Renal cortex interstitium (tissue), 11 donors: ENCODE data around the gene MT1B. TPM values are rescaled to one million over a fixed set of nuclear protein-coding genes. Genes with fewer than 3 reads are reported as not detected.
"Not testable (repeated sequence)": the region's sequence is repeated elsewhere in the genome, so short reads cannot be mapped to it uniquely, and the experiment has no call there.

Experiments used
- DNase-seq, 11 donors: peaks; one replicate each; pipeline ENCODE4 v3.0.0-alpha.2; 2013; ENCODE audit warnings: low read depth in 9 of 11, low spot score in 4 of 11; ENCODE audit errors: extremely low read depth in 1 of 11
- polyA plus RNA-seq, 3 donors: library from polyadenylated mRNA; unstranded; fragments of 120-200 nt; gene quantifications; one replicate each; pipeline ENCODE4 v1.2.1, GENCODE V29; 2013; ENCODE audit not compliant: insufficient read length in 3 of 3

MT1B gene
- polyA plus RNA-seq, 3 donors = not detected

- peak in 3 of 11 donors; percentile 51 to 62 (median 54) for DNase-seq
These were observed 34.2 kb upstream of the MT1B start for GRCh38 chr16:56617212-56618085.

- DNase-seq = no peak
These were observed 33.5 kb upstream of the MT1B start for GRCh38 chr16:56618138-56618537.

- DNase-seq = no peak
These were observed 31.3 kb upstream of the MT1B start for GRCh38 chr16:56620339-56620897.

- DNase-seq = not testable (repeated sequence)
These were observed 29.8 kb upstream of the MT1B start for GRCh38 chr16:56621665-56622445.

GRCh38 chr16:56623184-56623583 is 28.5 kb upstream of the MT1B start:
- not testable (repeated sequence) for DNase-seq

GRCh38 chr16:56623637-56624036 is 28.0 kb upstream of the MT1B start:
- DNase-seq = no peak

GRCh38 chr16:56625140-56625942 is 26.3 kb upstream of the MT1B start, which contains the start of gene MT1E:
Gene MT1E (plus strand): TSS chr16:56625781. CDS start chr16:56625852, 71 bp downstream.
- no peak for DNase-seq

- no peak for DNase-seq
These were observed 25.6 kb upstream of the MT1B start for GRCh38 chr16:56625943-56626654.

- DNase-seq = no peak
These were observed 25.0 kb upstream of the MT1B start for GRCh38 chr16:56626685-56627084.

- DNase-seq = no peak
These were observed 23.0 kb upstream of the MT1B start for GRCh38 chr16:56628486-56629350.

GRCh38 chr16:56629531-56629930 is 22.2 kb upstream of the MT1B start:
- no peak for DNase-seq

GRCh38 chr16:56630134-56630533 is 21.6 kb upstream of the MT1B start:
- no peak for DNase-seq

- DNase-seq = no peak
These were observed 20.5 kb upstream of the MT1B start for GRCh38 chr16:56631197-56631596.

- DNase-seq = no peak
These were observed 19.9 kb upstream of the MT1B start for GRCh38 chr16:56631832-56632155.

- DNase-seq = no peak
These were observed 19.4 kb upstream of the MT1B start, which contains the start of gene MT1M for GRCh38 chr16:56632156-56632847. Gene MT1M (plus strand): TSS chr16:56632659. CDS start chr16:56632732, 73 bp downstream.

- DNase-seq = no peak
These were observed 18.8 kb upstream of the MT1B start for GRCh38 chr16:56632848-56633365.

GRCh38 chr16:56633535-56633934 is 18.2 kb upstream of the MT1B start:
- DNase-seq = no peak
